Activated CD4-positive, CD25-positive, alpha-beta regulatory T cell (primary cell): ENCODE data around the gene TBRG4.
"Not testable (repeated sequence)": the region's sequence is repeated elsewhere in the genome, so short reads cannot be mapped to it uniquely, and the experiment has no call there.

ENCODE experiments used
- DNase-seq, 4 experiments: peaks; one replicate each; lab custom pipeline; 2025; lab: John Stamatoyannopoulos, UW

TBRG4 gene

DNA sequence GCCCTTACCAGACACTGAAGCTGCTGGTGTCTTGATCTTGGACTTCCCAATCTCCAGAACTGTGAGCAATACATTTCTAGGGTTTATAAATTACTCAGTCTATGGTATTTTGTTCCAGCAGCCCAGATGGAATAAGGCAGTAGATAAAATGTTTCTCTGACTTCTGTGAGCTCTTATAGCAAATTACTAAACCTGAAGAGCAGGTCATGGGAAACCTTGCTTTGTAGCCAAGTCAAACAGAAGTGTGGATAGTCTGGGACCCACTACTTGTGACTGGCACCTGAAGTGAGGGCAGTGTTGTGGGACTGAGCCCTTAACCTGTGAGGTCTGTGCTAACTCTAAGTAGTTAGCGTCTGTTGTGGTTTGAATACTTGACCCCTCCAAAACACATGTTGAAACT, 4.6 kb upstream of the TBRG4 start:
- DNase-seq, result no peak

GRCh38 chr7:45114926-45115325, 3.4 kb upstream of the TBRG4 start:
- no peak for DNase-seq

- DNase-seq, result not testable (repeated sequence)
Measured at GRCh38 chr7:45114257-45114656, 2.8 kb upstream of the TBRG4 start.

- DNase-seq, result no peak
Measured at GRCh38 chr7:45112648-45113047, 1.2 kb upstream of the TBRG4 start.

DNA sequence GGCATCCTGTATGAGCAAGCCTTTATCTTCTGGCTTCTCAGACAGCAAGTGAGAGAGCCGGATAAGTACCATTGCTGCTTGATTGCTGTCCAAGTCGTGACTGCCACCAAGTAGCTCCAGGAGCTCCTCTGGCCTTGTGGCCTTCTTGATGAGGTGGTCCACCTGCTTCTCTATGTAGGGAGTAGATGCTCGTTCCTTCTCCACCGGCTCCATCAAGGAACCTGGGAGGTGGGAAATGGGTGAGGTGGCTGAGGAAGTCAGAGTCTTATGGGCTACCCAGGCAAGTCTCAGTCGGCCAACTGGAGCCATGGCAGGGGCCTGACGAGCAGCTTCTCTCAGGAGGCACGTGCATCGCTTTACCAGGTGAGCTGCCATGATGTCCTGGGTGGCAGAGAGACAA, 2.6 kb downstream of the TBRG4 start:
- DNase-seq, result no peak

DNA sequence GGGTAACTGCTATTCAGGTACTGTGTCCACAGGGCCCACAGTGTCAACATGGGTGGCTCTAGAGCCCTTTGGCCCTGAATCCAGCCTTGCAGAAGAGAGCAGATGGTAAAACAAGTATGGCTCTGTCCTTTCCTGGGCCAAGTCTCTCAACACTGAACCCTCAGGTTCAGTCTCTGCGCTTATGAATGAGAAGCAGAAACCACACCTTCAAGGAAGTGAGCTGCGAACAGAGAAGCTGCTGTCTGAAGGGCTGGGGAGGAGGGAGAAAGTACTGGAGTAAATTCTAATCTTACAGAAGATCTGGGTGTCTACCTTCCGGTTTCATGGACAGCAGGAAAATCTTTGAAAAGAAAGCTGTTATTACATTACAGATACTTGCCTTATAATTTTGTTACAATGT, 4.1 kb downstream of the TBRG4 start:
- no peak for DNase-seq

DNA sequence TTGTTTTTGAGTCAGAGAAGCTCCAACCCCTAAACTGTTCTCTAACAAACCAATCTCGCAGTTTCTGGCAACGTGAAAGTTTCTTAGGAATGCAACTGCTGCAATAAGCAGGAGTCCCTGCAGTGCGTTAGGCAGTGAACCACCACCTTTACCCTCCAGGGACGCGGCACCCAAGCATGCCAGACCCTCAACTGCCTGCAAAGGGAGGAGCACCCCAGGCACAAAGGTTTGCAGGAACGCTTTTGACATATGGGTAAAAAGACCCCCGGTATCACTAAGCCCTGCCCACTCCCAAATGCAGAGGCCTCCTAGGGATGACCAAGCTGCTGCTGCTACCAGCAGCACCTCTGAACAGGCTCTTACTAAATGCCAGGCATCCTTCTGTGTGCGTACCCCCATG, 4.7 kb downstream of the TBRG4 start:
- DNase-seq, result no peak

- no peak for DNase-seq
Measured at GRCh38 chr7:45105588-45106188, 5.8 kb downstream of the TBRG4 start.

DNA sequence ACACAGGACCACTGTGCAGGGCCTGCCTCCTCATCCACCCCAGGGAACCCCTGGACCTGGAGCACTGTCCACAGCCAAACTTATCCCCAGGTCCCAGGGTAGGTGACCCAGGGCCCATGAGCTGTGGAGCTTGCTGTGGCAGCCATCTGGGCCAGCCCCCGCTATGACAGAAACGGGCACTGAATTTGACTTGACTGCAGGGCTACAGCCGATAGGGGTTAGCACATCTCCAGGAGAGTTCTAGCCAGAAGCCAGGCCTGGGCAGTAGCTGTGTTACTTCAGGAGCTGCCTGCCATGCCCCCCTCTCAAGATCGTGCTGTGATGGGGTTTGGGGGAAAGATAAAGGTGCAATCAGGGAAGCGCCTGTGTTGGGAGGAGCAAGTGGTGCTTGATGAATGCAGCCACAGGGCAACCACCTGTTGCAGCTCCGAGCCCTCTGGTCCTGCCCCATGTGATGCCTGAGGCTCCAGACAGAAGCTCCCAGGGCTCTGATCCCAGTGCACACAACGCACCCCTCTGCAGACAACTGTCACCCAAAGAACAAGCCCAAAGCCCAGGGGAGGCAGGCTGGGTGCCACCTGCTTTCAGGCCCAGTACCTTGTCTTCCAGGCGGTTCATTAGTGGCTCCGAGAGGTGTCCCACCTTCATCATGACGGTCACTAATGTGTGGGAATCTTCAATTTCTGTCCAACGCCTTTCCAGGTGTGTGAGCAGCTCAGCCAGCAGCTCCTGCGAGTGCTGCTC, 6.5 kb downstream of the TBRG4 start:
- no peak for DNase-seq

GRCh38 chr7:45103958-45104843, 7.3 kb downstream of the TBRG4 start:
- DNase-seq, result no peak

- DNase-seq, result no peak
Measured at GRCh38 chr7:45102785-45103712, 8.4 kb downstream of the TBRG4 start.

DNA sequence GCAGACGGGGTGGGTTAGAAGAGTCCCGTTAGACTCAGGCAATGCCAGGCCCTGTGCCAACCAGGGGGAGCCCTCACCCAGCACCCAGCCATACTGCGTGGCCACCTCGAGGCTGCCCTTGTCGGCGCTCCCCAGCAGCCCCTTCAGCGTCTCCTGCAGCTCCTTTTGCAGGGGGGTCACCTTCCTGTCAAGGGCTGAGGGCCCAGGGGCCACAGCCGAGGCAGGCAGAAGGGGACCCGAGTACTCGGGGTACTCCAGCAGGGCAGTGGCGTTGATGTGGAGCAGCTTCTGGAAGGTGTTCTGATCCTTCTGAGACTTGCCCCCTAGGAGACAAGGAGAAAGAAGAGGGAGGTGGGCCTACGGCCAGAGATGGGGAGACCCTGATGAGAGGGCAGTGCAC, 9.7 kb downstream of the TBRG4 start:
- no peak for DNase-seq

DNA sequence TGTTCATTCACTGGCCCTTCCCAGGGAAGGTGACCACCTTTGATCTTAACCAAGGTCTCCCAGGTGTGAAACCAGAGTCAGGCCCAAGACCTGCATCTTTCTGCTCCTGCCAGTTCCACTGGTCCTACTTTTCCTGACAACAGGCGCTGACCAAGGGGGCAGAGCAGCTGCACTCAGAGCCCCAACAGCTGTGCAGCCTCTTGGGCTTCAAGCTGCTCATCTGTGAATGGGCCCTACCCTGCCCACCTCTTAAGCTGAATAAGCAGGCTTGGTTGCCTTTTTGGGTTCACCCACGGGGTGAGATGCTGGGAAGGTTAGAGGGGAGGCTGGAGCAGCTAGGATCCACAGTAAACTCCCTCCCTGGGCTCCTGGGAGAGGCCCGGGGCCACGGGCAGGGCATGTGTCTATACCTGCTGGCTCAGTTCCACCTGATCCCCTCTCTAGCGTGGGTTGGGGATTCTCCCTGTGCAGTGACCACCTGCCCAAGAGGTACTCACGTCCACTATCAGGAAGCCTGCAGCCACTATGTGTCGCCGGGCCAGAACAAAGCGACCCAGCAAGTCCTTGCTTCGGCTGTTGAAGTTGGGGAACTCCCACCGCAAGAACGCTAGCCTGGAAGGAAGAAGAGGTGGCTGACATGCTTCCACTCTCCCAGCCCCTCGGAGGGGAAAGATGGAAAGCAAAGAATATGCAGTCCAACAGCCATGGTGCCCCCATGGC, 10.6 kb downstream of the TBRG4 start:
- no peak for DNase-seq

DNA sequence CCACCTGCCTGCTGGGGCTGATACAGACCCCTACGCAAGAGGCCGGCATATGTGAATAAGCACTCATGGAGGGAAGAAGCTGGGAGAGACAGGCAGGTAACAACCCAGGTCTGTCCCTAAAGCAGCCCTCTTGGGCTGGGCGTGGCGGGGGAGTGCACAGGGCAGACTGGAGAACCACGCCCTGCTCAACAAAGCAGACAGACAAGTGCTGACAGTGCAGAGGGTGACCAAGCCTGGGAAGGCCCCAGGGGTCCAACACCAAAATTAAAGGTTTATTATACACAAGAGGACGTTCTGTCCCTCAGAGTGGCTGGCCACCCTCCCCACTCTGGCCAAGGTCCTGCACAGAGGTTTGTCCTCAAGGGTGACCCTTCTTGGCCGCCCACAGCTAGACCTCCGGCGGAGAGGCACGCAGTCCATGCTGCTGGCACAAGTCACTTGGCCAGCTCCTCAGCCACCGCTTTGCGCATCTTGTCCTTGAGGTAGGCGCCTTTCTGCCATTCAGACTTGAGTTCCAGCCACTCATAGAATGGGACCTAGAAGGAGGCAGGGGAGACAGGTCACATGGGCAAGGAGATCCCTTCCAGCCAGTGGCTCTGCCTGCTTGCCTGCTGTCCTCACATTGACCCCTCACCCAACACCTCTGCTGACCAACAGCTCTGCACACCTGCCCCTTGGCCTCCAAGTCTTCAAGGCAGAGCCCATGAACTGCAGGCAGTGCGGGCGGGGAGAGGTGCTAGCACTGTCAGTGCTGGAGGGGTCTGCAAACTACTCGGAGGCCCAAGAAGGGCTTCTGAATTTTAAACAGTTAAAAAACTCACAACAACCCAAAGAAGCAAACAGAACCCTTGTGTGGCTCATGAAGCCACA, 11.4 kb downstream of the TBRG4 start:
- no peak for DNase-seq

- no peak for DNase-seq
Measured at GRCh38 chr7:45098983-45099839, 12.3 kb downstream of the TBRG4 start.

- no peak for DNase-seq
Measured at GRCh38 chr7:45092931-45093235, 18.6 kb downstream of the TBRG4 start.

GRCh38 chr7:45092100-45092930, 19.2 kb downstream of the TBRG4 start:
- DNase-seq, result no peak

DNA sequence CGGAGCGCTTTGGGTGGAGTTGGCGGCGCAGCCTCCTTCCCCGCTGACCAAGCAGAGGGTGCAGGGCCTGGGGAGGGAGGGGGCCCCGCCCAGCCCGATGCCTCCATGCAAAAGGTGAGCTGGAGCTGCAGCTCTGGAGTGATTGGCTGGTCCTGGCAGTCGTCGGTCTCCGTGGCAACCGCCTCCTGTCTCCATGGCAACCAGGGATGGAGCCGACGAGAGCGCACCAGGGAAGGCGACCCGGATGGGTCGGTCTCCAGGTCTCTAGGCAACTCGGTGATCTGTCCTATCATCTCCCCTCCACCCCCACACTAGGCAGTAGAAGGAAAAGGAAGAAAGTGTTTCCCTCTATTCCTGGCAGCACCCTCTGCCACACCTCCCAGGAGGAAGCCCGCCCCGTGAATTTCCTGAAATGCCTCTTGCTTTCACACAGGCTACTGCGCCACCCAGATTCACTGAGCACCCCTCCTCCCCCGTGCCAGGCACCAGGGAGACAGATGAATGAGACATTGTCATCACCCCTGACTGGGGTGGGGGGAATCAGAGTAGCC, 22.1 kb downstream of the TBRG4 start:
- peak; percentile 10 to 22 (median 16) for DNase-seq
